Effector CD4-positive, alpha-beta T cell (primary cell): Measurements from ENCODE around the gene IL25.

Experiments
- DNase-seq: peaks from one replicate; pipeline ENCODE4 v3.0.0-alpha.2; 2020

Gene IL25

GRCh38 chr14:23354990-23355389 is 17.6 kb upstream of the IL25 start:
- DNase-seq, result no peak

- no peak for DNase-seq
These were observed 16.7 kb upstream of the IL25 start for GRCh38 chr14:23355871-23356435.

- no peak for DNase-seq
These were observed 15.9 kb upstream of the IL25 start for GRCh38 chr14:23356662-23357061.

DNA sequence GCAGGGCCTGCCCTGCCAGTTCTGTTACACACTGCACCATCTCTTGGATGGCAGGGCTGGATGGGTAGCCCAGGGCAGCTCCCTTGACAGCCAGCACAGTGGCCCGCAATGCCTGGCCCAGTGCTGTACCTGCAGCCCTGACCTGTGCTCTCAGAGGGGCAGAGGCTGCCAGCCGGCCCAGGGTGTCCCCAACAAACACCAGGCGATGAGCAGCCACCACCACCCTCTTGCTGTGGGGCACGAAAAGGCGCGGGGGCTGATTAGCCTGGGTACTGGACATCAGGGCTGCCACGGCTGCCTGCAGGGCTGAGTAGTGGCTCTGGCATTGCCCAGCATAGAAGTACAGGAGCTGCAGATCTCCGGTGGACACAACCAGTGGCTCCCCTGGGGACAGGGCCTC is 15.3 kb upstream of the IL25 start:
- no peak for DNase-seq

DNA sequence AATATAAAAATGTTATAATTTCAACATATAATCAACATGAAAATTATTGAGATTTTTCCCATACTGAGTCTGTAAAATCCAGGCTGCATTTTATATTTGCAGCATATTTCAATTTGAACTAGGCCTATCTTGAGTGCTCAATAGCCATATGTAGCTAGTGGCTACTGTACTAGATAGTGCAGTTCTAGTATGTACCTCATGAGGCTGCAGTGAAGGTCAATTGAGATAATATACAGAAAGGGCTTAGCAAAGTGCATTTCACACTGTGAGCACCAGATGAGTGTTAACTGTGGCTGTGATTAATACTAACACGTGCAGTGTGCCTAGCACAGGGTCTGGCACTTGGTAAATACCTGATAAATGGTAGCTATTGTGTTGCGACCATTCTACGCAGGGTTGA is 14.6 kb upstream of the IL25 start:
- DNase-seq, result no peak

GRCh38 chr14:23358553-23359166 is 13.9 kb upstream of the IL25 start:
- DNase-seq, result no peak

DNA sequence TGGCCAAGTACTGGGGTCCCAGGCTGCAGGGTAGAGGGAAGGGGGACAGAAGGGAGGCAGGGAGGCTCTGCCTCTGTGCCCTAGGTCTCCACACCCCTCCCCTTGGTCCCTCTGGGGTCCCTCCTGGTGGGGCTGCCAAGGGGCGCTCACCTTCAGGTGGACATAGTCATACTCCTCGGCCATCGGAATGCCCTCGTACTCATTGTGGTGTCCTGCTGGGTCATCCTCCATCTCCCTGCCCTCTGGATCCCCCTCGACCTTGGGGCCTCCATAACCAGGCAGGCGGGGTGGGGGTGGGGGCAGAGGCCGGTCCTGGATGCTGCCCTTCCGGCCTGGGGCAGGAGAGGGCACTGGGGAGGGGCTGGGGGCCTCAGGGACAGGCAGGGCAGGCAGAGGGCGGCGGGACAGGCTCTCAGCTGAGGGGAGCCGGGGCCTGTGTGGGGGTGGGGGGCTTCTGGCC is 13.4 kb upstream of the IL25 start:
- no peak for DNase-seq

DNA sequence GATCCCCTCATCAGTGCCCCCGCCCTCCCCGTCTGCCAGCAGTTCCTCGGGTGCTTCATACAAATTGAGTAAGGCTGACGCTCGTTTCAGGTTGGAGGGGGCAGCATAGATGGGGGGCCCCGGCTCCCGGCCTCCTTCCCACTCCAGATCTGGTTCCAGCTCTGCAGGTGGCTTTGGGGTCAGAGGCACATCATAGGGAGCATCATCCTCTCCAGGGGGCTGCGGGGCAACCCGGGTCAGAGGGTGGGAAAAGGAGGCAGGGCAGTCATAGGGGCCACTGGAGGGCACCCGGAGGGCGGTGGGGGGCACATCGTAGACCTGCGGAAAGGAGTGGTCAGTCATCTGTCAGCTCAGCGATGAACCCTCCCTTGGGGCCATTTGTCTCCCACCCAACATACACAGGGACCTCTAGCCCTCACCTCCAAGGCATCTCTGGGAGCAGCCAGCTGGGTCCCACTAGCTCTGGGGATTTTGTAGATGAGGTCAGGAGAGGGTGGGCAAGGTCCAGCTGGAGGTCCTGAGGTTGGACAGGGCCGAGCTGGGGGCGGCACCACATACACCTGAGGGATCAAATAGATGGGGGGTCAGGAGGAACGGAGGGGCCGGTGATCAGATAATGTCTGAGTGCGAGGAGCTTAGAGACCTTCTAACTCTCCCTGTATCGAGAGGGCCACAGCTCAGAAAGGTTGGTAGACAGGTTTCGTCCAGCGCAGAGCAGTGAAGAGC is 12.7 kb upstream of the IL25 start:
- DNase-seq, result no peak

DNA sequence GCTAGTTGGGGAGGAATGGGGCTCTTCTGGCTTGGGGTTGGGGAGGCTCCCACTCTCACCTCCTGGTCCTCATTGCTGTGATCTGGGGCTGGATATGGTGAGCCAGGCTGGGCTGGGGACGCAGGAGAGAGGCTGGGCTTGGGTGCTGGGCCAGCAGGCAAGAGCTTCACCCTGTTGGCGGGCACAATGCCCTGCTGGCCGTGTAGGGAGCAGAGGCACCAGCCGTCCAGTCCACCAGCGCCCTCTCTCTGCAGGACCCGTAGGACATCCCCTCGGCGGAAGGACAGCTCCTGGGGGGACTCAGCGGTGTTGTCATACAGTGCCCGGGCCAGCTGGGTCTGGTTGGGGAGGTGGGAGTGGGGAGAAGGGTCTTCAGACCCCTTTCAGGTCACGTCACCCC is 12.1 kb upstream of the IL25 start:
- no peak for DNase-seq

DNA sequence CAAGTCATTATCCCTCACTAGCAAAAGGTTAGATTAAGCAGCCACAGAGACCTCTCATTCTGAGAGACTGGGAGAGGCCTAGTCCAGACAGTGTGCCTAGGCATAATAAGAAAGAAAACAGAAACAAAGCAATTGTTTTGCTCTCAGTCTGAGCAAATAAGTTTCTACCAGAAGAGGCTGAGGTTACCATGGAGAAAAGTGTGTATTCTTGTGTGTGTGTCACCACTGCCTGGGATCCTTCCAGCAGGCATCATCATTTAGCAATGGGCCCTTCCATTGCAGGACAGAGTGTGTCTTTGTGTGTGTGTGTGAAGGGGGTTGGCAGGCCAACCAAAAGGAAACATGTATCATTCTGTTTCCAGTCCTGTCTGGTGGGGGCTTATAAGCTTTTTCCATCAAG is 11.3 kb upstream of the IL25 start:
- no peak for DNase-seq

DNA sequence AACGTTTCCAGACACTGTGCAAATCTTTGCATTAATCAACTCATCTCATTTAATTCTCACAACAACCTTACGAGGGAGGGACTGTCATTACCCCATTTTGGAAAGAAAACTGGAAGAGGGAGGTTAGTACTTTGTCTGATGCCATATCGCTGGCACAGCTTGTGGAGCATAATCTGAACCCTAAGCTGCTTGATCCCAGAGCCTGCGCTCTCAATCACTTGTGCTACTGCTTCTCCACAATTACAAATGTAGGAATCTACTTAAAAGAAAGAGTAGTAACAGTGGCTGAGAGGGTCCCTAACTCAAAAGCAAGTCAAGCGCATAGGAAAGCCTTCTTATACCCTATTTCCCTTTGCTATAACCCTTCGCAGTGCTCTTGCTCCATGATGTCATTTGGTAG is 10.8 kb upstream of the IL25 start:
- no peak for DNase-seq

GRCh38 chr14:23362200-23362599 is 10.4 kb upstream of the IL25 start:
- DNase-seq, result no peak

DNA sequence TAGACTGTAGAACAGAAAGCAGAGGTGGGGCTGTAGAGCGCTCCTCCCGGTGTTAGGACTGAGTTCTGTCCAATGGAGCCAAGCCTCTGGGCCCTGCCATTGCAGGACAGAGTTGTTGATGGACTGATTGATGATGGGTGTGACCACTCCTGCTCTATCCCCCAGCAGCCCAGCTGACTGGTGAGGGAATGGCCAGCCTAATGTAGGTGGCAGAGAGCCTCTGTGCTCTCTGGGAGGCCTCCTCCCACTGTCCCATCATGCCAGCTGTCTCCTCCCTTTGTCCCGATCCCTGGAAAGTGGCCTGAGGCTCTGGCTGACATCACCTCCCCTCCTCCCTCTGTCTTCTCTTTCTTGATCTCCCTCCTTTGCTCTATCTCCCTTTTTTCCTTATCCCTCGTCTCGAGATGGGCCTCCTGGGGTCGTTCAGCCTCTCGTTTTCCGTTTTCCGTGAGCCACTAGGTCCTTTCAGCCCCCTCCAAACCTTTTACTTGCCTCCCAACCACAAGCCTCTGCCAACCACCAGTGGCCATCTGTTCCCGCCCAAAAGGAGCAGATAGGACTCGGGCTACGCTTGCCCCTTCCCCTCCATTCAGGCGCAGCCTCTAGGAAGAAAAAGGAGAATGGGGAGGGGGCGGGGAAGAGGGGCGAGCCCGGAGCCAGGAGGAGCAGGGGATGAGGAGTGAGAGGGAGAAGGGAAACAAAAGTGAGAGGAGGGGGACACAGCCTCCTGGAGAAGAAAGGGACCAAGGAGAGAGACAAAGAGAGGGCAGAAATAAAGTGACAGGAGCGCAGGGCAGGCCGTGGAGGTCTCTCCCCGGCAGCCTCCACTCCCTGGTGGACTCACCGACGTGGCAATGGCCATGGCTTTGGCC is 8.2 kb upstream of the IL25 start:
- no peak for DNase-seq

DNA sequence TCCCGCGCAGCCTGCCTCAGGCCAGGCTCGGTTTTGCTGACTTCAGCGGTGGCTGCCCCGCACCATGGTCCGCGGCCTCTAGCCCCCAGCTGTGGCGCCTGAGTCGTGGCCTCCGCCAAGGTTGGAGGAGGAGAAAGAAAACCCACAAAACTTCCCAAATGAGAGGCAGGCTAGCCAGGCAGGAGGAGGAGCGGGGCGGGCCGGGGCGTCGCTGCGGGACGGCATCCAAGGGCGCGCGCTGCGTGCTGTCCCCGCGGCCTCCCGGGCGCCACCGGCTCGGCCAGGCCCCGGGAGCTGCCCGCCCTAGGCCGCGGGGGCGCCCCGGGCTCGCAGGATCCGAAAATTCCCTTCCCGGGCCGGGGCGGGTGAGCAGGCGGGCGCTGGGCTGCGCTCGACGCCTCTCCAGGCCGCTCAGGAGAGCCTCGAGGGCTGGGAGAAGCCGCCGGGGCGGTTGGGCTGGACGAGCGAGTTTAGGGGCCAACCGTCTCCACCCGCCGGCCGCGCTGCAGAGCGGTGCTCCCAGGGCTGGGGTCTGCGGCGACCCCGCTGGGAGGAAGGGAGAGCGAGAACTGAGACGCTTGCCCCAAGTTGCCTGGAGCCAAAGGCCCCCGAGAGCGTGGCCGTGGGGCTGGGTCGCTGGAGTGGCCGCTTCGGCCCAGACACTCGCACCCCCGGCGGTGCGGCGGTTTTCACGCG is 7.4 kb upstream of the IL25 start, which contains the start of gene EFS:
EFS (minus strand) TSS at position 137 of the 696 bp plus-strand sequence. CDS start 147 bp downstream, outside the sequence.
- no peak for DNase-seq

GRCh38 chr14:23365732-23366425 is 6.7 kb upstream of the IL25 start:
- no peak for DNase-seq

- DNase-seq, result no peak
These were observed 6.1 kb upstream of the IL25 start for GRCh38 chr14:23366426-23366921.

DNA sequence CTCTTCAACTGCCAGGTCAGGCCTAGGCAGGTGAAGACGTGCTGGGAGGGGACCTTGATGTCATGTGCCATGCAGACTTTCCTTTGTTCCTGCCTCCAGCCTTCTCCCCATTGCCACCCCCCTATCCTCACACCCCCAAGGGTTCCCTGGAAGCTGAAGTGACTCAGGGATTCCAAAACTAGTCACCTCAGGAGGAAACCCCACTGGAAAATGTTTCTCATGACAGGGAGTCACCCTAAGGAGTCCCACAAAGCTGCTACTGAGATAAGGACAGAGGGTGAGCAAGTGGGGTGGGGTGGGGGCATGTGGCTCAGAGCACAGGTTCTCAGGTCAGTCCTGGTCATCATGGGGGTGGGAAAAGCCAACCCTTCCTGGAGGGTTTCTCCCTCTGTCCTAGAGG is 2.4 kb upstream of the IL25 start:
- no peak for DNase-seq

DNA sequence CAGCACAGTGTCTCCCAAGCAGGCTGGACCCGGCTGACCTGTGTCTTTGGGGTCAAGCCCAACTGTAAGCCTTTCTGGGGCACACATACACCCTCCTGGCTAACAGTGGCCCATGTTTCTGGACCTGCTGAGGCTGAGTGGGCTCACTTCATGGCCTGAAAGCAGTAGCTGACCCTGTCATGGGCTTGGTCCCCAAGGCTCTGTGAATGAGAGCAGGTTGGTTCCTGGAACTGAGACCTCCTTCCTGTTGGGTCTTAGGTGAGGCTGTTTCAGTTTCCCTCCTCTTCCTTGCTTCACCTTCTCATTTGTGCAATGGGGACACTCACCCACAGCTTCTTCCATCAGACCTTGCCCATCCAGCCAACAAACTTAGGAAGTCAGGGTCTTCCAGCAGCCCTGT is 744 bp upstream of the IL25 start:
- no peak for DNase-seq

DNA sequence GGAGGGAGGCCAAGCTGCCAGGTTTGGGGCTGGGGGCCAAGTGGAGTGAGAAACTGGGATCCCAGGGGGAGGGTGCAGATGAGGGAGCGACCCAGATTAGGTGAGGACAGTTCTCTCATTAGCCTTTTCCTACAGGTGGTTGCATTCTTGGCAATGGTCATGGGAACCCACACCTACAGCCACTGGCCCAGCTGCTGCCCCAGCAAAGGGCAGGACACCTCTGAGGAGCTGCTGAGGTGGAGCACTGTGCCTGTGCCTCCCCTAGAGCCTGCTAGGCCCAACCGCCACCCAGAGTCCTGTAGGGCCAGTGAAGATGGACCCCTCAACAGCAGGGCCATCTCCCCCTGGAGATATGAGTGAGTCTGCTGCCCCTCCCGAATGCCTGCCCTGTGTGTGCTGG is 432 bp downstream of the IL25 start:
- no peak for DNase-seq

DNA sequence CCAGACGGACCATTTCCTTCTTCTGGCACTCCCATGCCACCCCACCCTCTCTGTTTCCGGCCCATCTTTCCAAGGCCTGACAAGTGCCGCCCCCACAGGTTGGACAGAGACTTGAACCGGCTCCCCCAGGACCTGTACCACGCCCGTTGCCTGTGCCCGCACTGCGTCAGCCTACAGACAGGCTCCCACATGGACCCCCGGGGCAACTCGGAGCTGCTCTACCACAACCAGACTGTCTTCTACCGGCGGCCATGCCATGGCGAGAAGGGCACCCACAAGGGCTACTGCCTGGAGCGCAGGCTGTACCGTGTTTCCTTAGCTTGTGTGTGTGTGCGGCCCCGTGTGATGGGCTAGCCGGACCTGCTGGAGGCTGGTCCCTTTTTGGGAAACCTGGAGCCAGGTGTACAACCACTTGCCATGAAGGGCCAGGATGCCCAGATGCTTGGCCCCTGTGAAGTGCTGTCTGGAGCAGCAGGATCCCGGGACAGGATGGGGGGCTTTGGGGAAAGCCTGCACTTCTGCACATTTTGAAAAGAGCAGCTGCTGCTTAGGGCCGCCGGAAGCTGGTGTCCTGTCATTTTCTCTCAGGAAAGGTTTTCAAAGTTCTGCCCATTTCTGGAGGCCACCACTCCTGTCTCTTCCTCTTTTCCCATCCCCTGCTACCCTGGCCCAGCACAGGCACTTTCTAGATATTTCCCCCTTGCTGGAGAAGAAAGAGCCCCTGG is 3.1 kb downstream of the IL25 start:
- DNase-seq, result no peak
